ENCODE measurements around the gene CLASRP.

Gene CLASRP

DNA sequence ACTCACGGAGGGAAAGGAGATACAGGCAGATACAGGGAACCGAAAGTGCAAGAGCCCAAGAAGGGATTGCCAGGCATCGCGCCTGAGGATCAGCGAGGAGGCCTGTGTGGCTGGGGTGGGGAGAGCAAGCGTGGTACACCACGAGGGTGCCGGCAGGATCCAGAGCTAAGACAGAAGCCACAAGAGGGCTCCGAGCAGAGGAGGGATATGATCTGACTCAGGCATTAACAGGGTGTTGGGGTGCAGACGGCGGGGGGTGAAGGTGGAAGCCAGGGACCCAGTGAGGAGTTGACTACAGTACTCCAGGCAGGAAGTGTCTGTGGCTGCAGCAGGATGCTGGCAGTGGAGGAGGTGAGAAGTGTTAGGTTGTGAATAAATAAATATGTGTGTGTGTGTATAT is 48.7 kb downstream of the CLASRP start:
- DNase-seq = no peak

DNA sequence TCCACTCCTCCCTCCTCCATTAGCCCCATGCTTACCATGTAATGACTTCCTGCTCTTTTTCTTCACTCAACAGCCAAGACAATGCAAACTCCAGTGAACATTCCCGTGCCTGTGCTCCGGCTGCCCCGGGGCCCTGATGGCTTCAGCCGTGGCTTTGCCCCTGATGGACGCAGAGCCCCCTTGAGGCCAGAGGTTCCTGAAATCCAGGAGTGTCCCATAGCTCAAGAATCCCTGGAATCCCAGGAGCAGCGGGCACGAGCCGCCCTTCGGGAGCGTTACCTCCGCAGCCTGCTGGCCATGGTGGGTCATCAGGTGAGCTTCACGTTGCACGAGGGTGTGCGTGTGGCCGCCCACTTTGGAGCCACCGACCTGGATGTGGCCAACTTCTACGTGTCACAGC is 51.2 kb downstream of the CLASRP start:
- DNase-seq = no peak

GRCh38 chr19:45090606-45091005 is 51.8 kb downstream of the CLASRP start:
- DNase-seq = no peak

- peak; percentile 84 for DNase-seq
Measured at GRCh38 chr19:45091031-45091923, 52.4 kb downstream of the CLASRP start.

GRCh38 chr19:45092747-45093678 is 54.2 kb downstream of the CLASRP start, which contains the start of gene PPP1R37:
TSS of gene PPP1R37 (plus strand) at chr19:45093179. CDS start at chr19:45093326, 147 bp downstream.
- peak; percentile 86 for DNase-seq

DNA sequence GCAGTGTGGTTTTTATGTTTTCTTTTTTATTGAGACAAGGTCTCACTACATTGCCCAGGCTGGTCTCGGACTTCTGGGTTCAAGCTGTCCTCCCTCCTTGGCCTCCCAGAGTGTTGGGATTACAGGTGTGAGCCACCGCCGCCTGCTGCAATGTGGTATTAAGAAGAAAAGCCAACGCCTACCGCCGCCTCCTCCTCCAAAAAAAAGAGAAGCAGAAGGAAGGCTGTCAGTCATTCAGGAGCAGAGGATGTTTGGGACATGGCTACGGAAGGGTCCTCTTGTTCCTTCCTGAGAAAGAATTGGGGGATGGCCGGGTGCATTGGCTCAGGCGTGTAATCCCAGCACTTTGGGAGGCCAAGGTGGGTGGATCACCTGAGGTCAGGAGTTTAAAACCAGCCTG is 55.3 kb downstream of the CLASRP start:
- DNase-seq = no peak

DNA sequence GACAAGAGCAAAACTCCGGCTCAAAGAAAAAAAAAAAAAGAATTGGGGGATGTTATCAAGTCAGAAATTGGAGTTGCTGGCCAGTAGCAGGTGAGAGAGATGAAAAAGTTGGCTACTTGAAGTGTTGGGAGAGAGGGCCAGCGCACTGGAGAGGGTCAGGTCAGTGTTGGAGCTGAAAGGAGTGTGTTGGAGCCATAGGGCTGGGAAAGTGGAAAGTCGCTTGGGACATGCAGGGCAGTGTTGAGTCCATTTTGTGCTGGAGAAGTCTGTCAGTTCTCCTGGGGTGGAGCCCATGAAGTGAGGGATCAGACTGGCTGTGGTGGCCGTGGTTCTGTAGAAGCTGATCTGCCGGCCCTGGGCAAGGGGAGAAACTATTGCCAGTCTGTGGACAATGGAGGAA is 55.9 kb downstream of the CLASRP start:
- DNase-seq = no peak

DNA sequence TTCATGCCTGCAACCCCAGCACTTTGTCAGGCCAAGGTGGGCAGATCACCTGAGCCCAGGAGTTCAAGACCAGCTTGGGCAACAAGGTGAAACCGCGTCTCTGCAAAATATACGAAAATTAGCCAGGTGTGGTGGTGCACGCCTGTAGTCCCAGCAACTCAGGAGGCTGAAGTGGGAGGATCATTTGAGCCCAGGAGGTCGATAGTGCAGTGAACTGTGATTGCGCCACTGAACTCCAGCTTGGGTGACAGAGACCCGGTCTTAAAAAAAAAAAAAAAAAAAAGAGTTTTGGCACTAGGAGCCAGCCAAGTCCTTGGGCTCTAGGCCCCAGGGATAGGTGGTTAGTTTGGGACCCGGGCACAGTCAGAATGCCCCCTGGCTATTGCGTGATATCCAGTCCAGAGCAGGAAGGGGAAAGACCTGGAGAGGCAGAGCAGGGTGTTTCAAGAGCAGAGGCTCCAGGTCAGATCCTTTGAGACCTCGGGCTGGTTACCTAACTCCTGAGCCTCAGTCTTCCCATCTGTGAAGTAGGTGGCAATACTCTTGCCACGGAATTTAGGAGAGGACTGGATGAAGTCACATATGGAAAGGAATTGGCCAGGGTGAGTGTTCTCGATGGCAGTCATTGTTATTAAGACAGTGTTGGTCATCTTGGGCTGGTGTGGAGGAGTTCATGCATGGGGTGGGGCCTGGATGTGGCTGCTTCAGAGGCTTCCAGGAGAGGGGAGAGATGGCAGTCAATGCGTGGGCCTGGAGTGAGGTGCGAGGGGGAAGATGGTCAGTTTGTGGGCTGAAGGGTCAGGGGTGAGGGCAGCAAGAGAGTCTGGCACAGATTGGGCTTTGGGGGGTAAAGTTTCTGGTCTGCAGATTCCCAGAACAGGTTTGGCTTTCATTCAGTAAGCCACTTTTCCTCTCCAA is 56.9 kb downstream of the CLASRP start:
- DNase-seq = no peak

- DNase-seq = no peak
Measured at GRCh38 chr19:45096700-45097099, 57.9 kb downstream of the CLASRP start.

DNA sequence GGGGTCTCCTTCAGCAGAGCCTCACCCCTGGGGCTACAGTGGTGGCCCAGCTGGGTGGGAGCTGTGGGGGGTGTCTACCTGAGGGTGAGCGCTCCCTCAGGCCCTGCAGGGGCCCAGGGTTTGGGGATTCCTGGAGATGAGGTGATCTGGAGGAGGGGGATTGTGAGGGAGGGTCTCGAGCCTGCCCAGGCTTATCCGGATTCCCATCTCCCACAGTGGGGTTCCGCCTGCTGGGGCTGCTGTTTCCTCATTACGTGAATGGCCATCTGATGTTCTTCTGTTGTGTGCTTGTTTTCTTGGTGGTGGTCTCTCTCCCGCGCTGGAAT is 58.6 kb downstream of the CLASRP start:
- no peak for DNase-seq

DNA sequence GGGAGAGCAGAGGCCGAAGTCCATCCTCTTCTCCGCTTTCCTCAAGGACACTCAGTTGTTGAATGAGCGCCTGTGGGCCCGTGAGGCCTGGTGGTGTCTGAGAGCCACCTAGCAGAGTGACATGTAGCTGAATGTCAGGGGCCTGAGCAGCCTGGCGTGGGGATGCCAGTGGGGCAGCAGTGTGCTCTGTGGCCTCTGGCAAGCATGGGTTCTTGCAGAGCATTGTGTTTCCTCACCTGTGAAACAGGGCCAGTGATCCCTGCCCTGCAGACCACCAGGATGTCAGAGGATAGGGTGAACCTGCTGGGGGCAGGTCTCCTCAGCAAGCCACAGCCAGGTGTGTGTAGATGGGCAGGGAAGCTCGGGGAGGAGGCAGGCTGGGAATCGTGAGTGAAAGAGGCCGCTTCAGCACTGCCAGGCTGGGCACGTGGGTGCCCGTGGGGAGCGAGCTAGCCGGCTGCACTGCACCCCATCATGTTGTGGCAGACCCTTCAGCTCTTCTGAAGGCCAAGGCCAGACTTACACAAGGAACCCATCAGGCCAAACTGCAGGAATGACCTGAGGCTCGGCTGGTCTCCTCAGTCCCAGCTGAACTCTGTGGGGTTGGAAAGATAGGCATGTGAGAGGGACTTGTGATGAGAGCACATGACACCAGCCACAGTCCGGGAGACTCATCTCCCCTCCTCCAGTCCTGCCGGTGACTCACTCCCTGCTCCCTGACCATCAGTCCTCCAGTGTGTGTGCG is 59.1 kb downstream of the CLASRP start:
- no peak for DNase-seq

GRCh38 chr19:45098521-45099466 is 59.9 kb downstream of the CLASRP start:
- DNase-seq = no peak

- DNase-seq = no peak
Measured at GRCh38 chr19:45099467-45100191, 60.8 kb downstream of the CLASRP start.

GRCh38 chr19:45100201-45100600 is 61.4 kb downstream of the CLASRP start:
- DNase-seq = no peak

GRCh38 chr19:45100846-45101252 is 62.0 kb downstream of the CLASRP start:
- DNase-seq = no peak

DNA sequence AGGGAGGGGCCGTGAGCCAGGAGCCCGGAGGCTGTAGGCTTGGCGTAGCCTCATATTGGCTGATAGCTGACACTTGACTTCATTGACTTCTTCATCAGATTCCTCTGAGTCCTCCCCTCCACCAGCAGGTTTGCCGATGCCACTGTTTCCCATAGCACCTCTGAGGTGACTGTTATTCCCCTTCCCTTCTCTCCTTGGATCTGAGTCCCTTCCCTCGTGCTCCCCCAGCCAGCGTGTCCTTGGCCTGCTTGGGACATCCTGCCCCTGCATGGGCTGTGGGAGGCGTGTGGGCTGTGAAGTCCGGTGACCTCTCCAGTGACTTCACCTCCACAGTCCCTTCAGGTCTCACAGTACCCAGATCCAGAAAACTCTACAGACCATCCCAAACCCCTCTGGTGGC is 63.0 kb downstream of the CLASRP start:
- no peak for DNase-seq

- no peak for DNase-seq
Measured at GRCh38 chr19:45102481-45102880, 63.6 kb downstream of the CLASRP start.

DNA sequence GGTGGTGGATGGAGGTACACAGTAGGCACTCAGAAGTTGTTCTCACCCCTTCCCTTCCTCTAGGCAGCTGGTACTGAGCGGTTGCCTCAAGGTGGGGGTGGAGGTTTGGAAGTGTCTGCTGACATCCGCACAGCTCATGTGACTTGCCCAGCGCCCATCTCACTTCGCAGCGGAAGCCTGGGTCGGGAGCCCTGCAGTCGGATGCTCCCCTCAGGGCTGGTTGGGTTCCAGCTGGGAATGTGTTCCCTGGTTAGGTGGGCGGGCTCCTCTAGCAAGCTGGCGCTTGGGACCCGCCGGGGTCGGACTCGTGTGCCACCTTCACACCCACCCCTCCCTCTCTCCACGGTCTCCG is 64.3 kb downstream of the CLASRP start:
- DNase-seq = no peak

DNA sequence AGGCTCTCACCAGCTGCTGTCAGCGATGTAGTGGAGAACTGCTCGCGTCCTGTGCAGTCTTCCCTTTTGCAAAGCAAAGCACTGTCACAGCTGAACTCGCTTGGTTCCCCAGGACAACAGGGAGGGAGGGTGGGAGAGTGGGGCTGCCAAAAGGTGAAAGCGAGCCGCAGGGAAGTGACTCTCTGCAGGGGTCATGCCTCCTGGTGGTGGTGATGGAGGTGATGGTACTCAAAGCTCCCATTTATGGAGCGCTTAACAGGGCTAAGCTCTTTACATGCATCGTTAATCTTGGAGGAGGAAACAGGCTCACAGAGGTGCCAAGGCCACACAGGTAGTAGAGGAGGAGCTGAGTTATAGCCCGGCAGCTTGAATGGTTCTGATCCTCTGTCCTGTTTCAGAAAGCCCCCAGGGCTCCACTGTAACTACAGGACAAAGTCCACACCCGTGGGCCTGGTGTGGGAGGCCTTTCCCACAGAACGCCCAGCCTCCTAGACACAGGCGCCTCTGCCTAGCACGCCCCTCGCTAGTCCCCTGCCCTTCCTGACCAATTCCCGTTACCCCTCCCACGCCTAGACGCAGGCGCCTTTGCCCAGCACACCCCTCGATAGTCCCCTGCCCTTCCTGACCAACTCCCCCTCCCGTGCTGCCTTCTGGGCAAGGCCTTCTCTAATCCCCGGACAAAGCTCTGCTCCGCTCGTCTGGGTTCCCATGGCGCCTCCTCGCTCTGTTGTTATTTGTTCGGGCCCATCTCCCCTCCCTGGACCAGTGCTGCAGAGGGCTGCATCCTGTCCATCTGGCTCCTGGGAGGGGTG is 64.9 kb downstream of the CLASRP start:
- no peak for DNase-seq

Measured in NCI-H1436 treated with DMSO at 0.1 percent for 48 hours (cell line).